GM12878 (cell line): Measurements from ENCODE around the gene KRT81.

Experiments used
- CTCF ChIP-seq, 3 experiments: IDR thresholded peaks in 2 of 3; conservative IDR thresholded peaks in 1 of 3; 2 replicates each; pipeline ENCODE4 v1.5.1; 2011; ENCODE audit warnings: low read depth in 3 of 3, low read length in 3 of 3, mild to moderate bottlenecking in 3 of 3, control low read depth in 2 of 3, moderate library complexity in 2 of 3, inconsistent platforms in 1 of 3, mixed read lengths in 1 of 3; ENCODE audit not compliant: control insufficient read depth in 2 of 3, insufficient read depth in 1 of 3; ENCODE audit errors: extremely low read depth in 1 of 3
- EP300 ChIP-seq, 2 experiments: fragments of 150-350 bp in 1 of 2; IDR thresholded peaks; 2 replicates each; pipeline ENCODE4 v1.6.1; 2011 to 2012; ENCODE audit warnings: low read depth in 2 of 2, low read length in 2 of 2, borderline replicate concordance in 1 of 2, improper control_type of control experiment in 1 of 2, inconsistent platforms in 1 of 2; ENCODE audit not compliant: control insufficient read depth in 1 of 2
- IRF3 ChIP-seq: fragments of 450-650 bp; IDR thresholded peaks from 2 replicates; pipeline ENCODE4 v1.6.1; 2014; ENCODE audit warnings: mild to moderate bottlenecking
- MTA2 ChIP-seq: fragments of 450-650 bp; IDR thresholded peaks from 2 replicates; pipeline ENCODE4 v1.6.1; 2016; ENCODE audit warnings: low read depth, mild to moderate bottlenecking, moderate library complexity
- POLR2AphosphoS5 ChIP-seq: IDR thresholded peaks from 2 replicates; pipeline ENCODE4 v1.6.1; 2011; ENCODE audit warnings: mild to moderate bottlenecking, low read length, inconsistent platforms
- SMC3 ChIP-seq: IDR thresholded peaks from 2 replicates; pipeline ENCODE4 v1.6.1; 2011; ENCODE audit warnings: low read length, improper control_type of control experiment, borderline replicate concordance
- TCF7 ChIP-seq: IDR thresholded peaks from 2 replicates; pipeline ENCODE4 v1.6.1; 2014; ENCODE audit warnings: antibody characterized with exemption, borderline replicate concordance

GRCh38 chr12:52312086-52312485 lies 20.8 kb upstream of the KRT81 start:
- TF ChIP-seq CTCF (IDR thresholded peaks at IDR 0.05 in 2 of 3, conservative IDR thresholded peaks at IDR 0.05 in 1 of 3; ENCODE audit: control insufficient read depth in 2 of 3, extremely low read depth in 1 of 3, insufficient read depth in 1 of 3, low read depth in 3 of 3, low read length in 3 of 3) (no peak), SMC3 (no peak), EP300 (IDR thresholded peaks at IDR 0.05; ENCODE audit: borderline replicate concordance in 1 of 2, control insufficient read depth in 1 of 2, low read depth in 2 of 2, low read length in 2 of 2) (no peak), POLR2AphosphoS5 (no peak), TCF7 (no peak), IRF3 (no peak), MTA2 (no peak)
